ENCODE results near the gene SAMD13. TPM values are rescaled to one million over a fixed set of nuclear protein-coding genes. Genes with fewer than 3 reads are reported as not detected.

SAMD13 gene
- total RNA-seq, 1 experiment from 2014 or later, result 0.61 TPM

GRCh38 chr1:84347271-84347931 is 45.9 kb downstream of the SAMD13 start:
- no peak overlapping the region for H3K56ac ChIP-seq (ENCODE audit: insufficient read length, low read depth, low read length)
- H3K27ac ChIP-seq (ENCODE audit: insufficient read length, low read depth, low read length), result no peak overlapping the region
- no peak overlapping the region for H3K4me3 Mint-ChIP-seq
- H2BK15ac ChIP-seq (ENCODE audit: low read depth, low read length), result no peak overlapping the region
- H3K4me2 ChIP-seq (ENCODE audit: insufficient read depth, insufficient read length, low read length), result no peak overlapping the region
- H2AFZ ChIP-seq (ENCODE audit: low read length), result no peak overlapping the region
- H3K27me3 Mint-ChIP-seq (ENCODE audit: low read depth), result no peaks in the 10 kb centered on the region
- no peak overlapping the region for H3T11ph ChIP-seq (ENCODE audit: low read length)
- no peaks in the 10 kb centered on the region for H3K79me1 ChIP-seq (ENCODE audit: insufficient read depth, low read depth, low read length, poor library complexity, severe bottlenecking)
- H2AK5ac ChIP-seq (ENCODE audit: insufficient read length, low read length), result no peak overlapping the region
- no peak overlapping the region for H4K91ac ChIP-seq (ENCODE audit: insufficient read length, low read depth, low read length)
- H3K9me3 ChIP-seq (ENCODE audit: control insufficient read depth, low read depth, low read length), result no peaks in the 10 kb centered on the region
- no peak for DNase-seq
- H3K4ac ChIP-seq (ENCODE audit: low read depth, low read length), result no peak overlapping the region
- TF ChIP-seq CTCF (conservative IDR thresholded peaks at IDR 0.05), result no peak
- no peak overlapping the region for H2BK5ac ChIP-seq (ENCODE audit: insufficient read length, low read length)
- H3K27ac Mint-ChIP-seq, result no peak overlapping the region
- no peak overlapping the region for H4K8ac ChIP-seq (replicated peaks; ENCODE audit: insufficient read length, low read depth, low read length)
- no peak overlapping the region for H2BK12ac ChIP-seq (ENCODE audit: insufficient read length, low read depth, low read length)
- H3K14ac ChIP-seq (ENCODE audit: insufficient read depth, low read length), result no peak overlapping the region
- no peaks in the 10 kb centered on the region for H4K20me1 ChIP-seq (ENCODE audit: control insufficient read depth, insufficient read depth, insufficient read length)
- H3K9ac ChIP-seq (ENCODE audit: extremely low read depth, insufficient read length, low read length), result no peak overlapping the region
- no peaks in the 10 kb centered on the region for H3K23me2 ChIP-seq (ENCODE audit: insufficient read length, low read depth, low read length, poor library complexity, severe bottlenecking)
- no peak overlapping the region for H3K23ac ChIP-seq (ENCODE audit: insufficient read length, low read depth, low read length)
- peaks cover 0 to 4% of the 10 kb centered on the region in 2 experiments; a peak in 2 of 5 replicates for H3K9me3 Mint-ChIP-seq
- H3K4me1 ChIP-seq (ENCODE audit: insufficient read depth, low read length), result no peaks in the 10 kb centered on the region
- H2BK120ac ChIP-seq (ENCODE audit: low read depth, low read length, poor library complexity, severe bottlenecking), result no peak overlapping the region
- H3K4me1 Mint-ChIP-seq, result no peaks in the 10 kb centered on the region
- H3K18ac ChIP-seq (ENCODE audit: insufficient read length, low read depth, low read length), result no peak overlapping the region
- H3K27me3 ChIP-seq (ENCODE audit: insufficient read depth, low read length), result no peaks in the 10 kb centered on the region
- no peaks in the 10 kb centered on the region for H3K36me3 Mint-ChIP-seq (ENCODE audit: insufficient read depth in 1 of 3, low read depth in 3 of 3)
- no peak overlapping the region for H2BK20ac ChIP-seq (ENCODE audit: low read depth, low read length, poor library complexity, severe bottlenecking)
- H3K79me2 ChIP-seq (ENCODE audit: insufficient read depth, low read length), result no peaks in the 10 kb centered on the region
- WGBS (ENCODE audit: extremely low coverage, insufficient read length, low lambda C conversion rate), result no CpG with 5 or more reads among the region's 6 CpGs
- no peak overlapping the region for H4K5ac ChIP-seq (ENCODE audit: insufficient read length, low read depth, low read length)
